ENCODE results near the gene CELF2.

Gene CELF2

DNA sequence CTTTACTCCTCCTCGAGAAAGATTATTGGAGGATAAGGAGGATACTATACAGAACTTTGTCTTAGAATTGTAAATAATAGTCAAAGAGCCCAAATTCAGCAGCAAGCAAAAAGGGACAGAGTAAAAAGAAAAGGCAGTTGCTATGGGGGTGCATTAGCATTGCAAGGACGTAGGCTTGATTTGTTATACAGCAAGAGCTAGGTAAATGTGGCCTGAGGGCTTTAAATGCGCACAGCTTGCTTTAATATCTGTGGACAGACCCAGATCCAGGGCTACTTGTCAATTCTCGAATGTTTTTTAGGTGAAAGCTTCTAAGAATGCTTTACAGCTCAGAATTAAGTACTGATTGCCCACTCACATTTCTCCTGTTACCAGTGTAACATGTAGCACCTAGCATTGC lies 58.5 kb downstream of the CELF2 start:
- TF ChIP-seq, protein P1, sequence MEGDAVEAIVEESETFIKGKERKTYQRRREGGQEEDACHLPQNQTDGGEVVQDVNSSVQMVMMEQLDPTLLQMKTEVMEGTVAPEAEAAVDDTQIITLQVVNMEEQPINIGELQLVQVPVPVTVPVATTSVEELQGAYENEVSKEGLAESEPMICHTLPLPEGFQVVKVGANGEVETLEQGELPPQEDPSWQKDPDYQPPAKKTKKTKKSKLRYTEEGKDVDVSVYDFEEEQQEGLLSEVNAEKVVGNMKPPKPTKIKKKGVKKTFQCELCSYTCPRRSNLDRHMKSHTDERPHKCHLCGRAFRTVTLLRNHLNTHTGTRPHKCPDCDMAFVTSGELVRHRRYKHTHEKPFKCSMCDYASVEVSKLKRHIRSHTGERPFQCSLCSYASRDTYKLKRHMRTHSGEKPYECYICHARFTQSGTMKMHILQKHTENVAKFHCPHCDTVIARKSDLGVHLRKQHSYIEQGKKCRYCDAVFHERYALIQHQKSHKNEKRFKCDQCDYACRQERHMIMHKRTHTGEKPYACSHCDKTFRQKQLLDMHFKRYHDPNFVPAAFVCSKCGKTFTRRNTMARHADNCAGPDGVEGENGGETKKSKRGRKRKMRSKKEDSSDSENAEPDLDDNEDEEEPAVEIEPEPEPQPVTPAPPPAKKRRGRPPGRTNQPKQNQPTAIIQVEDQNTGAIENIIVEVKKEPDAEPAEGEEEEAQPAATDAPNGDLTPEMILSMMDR (conservative IDR thresholded peaks at IDR 0.05) = no peak
- TF ChIP-seq ZFX (IDR thresholded peaks at IDR 0.05) = no peak
- H3K27ac ChIP-seq = no peak overlapping the region

DNA sequence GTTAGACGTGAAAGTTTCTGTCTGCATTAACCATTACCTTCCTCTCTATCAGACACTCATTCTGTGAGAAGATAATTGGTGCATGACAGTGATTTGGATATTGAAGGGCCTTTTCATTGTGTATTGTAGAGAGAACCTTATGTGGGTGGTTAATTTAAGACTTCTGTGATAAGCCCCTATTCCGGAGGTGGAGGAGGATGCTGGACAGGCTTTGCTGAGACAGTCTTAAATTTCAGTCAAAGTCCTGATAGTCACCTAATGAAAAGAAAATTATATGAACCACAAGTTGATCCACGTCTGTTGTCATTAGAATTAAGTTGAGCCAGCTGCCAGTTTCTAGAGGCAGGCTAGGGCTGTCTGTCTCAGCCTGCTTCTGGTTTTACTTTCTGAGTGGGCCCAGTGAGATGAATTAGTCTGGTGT lies 62.9 kb downstream of the CELF2 start:
- TF ChIP-seq ZFX (IDR thresholded peaks at IDR 0.05) = no peak
- TF ChIP-seq, protein P1 (conservative IDR thresholded peaks at IDR 0.05) = no peak
- no peak overlapping the region for H3K27ac ChIP-seq

DNA sequence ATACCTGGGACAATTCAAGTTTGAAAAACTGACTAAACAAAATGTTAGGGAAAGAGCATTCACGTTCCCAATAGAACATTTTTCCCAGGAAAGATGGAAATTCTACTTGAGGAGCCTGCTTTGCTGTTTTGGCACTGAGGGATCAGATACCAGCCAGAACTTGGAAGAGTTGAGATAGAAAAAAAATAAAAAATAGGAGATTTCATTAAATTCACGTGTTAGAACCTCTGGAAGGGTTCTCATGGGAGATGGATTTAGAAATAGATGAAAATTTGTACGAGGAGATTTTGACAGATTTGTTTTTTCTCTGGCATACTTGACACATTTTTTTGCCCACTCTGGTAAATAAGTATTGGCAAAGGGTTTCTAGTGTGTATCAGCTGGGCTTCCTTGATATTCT lies 63.7 kb downstream of the CELF2 start:
- H3K27ac ChIP-seq = no peak overlapping the region
- no peak for TF ChIP-seq ZFX (IDR thresholded peaks at IDR 0.05)
- TF ChIP-seq, protein P1 (conservative IDR thresholded peaks at IDR 0.05) = no peak

DNA sequence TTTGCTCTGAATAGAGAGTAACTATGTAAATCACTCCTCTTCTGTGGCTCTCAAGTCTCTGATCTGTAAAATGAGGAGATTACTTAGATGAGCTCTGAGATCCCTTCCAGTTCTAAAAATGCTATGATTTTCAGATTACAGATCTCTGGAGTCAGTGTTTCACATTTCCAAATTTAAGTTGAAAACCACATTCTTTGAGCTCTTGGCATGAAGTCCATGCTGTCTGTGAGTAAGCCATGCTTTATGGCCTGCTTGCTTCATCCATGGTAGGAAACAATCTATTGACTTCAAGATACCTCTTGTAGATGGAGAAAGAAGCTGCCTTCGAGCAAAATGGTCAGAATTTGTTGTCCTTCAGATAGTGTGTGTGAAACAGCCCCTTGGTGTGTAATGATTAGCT lies 64.9 kb downstream of the CELF2 start:
- no peak overlapping the region for H3K27ac ChIP-seq
- TF ChIP-seq ZFX (IDR thresholded peaks at IDR 0.05) = no peak
- TF ChIP-seq, protein P1 (conservative IDR thresholded peaks at IDR 0.05) = no peak

DNA sequence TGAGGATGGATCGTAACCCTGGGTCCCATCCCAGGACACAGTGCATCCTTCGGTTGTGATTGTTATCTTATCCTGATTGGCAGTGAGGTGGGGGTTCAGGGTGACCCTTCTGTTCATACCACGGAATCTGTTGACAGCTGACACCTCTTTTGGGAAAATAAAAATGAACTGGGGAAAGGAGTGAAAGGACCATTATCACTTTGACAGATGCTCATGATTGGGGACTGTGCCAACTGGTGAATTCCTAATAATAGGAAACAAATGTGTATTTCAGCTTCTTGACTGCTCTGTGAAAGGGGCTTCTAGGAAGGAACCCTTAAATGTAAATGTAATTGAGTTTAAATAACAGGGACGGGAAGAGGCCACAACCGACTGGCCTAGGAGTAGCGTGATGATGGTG lies 65.4 kb downstream of the CELF2 start:
- TF ChIP-seq, protein P1 (conservative IDR thresholded peaks at IDR 0.05) = no peak
- TF ChIP-seq ZFX (IDR thresholded peaks at IDR 0.05) = no peak
- no peak overlapping the region for H3K27ac ChIP-seq

DNA sequence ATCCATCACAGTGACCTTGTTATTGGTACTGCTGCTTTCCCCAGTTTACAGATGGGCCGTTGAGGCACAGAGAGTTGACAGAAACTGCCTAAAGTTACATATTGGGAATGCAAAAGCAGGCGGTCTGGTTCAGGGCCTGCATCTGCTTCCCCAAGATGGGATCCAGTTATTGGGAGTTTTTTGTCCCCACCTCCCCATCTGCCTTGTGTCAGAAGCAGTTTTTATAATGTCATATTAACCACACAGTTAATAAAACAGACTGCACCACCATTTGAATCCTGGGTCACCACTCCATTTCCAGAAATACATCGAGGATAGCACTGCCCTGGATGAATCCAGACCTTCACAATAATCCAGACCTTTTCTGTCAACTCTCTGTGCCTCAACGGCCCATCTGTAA lies 67.9 kb downstream of the CELF2 start:
- TF ChIP-seq, protein P1 (conservative IDR thresholded peaks at IDR 0.05) = no peak
- no peak for TF ChIP-seq ZFX (IDR thresholded peaks at IDR 0.05)
- no peak overlapping the region for H3K27ac ChIP-seq

DNA sequence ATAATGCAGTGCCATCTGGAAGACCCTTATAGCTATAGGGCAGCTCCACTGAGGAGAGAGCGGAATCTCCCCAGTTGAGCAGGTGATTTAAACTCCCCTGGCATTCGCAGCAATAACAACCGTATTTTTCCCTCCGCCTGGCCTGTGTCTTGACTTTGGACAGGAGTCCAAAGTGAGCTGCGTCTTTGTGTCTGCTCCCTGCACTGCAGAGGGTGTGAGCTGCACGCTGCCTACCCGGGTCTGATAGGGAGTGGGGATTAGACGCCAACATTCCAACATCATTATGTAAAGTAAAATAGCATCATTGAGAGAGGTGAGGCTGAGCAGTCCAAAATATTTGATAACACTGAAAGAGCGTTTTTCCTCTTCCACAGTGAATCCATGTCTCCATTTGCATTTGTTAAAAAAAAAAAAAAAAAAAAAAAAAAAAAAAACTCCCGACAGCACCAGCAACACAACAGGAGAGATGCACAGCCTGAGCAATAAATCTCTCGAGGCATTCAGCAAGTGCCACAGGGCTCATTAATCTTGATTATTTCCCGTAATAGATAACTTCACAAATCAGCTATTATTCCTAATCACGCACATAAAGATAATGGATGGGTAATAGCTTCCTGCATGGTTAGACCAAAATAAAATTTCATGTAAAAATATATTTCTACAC lies 68.6 kb downstream of the CELF2 start:
- TF ChIP-seq, protein P1 (conservative IDR thresholded peaks at IDR 0.05) = no peak
- TF ChIP-seq ZFX (IDR thresholded peaks at IDR 0.05) = no peak

More for the DNA sequence above, 68.6 kb downstream of the CELF2 start:
- no peak overlapping the region for H3K27ac ChIP-seq
